ENCODE measurements around the gene ALDOA.
A peak's percentile ranks its signal among the peaks of the same experiment; 100 is the strongest.
"Not testable (repeated sequence)": the region's sequence is repeated elsewhere in the genome, so short reads cannot be mapped to it uniquely, and the experiment has no call there.

ALDOA gene

DNA sequence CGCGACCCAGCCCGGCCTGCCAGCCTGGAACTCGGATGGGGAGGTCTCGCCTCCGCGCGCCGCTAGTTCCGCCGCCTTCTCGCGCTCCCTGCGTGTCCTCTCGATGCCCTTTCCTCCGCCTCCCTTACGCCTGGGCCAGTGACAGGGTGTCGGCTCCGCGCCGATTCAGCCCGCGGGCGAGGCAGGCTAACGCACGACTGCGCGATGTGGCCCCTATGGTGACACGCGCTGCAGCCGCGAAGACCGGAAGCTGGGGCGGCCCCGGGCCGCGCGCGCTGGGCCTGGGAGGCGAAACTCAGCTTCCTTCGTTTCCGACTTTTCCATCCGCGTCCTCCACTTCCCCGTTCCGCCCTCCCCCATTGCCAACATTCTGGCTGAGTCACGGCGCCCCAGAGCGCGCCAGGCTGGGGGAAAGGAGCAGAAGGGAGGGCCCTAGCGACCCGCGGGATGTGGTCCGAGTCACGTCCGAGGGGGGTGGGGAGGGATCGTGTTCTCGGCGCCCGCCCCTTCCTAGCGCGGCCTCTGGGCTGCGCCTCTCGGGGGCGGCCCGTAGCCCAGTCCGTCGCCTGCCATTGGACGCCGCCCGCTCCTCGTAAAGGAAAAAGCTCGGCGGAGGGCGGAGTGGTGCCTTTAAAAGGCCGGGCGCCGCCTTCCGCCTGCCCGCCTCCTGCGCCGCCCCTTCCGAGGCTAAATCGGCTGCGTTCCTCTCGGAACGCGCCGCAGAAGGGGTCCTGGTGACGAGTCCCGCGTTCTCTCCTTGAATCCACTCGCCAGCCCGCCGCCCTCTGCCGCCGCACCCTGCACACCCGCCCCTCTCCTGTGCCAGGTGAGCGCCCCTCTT is at the start of gene ALDOA:
TSS of gene ALDOA (plus strand) at position 659 of the 841 bp plus-strand sequence. CDS start 1,138 bp downstream, outside the sequence.
- peak; percentile 93 for DNase-seq (ENCODE audit: low spot score)

DNA sequence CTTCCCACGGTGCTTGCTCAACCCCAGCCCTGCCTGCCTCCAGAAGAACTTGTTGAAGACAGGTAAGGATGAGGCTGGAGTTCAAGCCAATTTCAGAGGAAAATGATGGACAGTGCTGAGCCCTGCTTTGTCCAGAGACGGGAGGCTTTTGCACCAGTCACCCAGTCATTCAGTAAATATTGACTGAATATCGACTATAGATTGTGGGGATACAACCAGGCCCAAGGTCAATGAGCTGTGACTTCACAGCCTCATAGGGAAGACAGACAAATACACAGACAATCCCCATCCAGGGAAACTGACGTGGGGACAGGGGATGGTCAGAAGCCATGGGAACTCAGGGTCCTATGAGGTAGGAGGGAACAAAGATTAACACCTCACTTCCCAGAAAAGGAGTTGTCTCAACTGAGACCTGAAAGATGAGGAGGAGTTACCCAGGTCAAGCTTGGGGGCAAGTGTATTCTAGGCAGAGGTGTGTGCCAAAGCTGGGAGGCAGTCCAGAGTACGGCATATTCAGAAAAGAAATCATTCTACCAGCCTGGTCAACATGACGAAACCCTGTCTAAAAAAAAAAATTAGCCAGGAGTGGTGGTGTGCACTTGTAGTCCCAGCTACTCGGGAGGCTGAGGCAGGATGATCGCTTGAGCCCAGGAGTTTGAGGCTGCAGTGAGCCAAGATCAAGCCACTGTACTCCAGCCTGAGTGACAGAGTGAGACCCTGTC is 48.8 kb upstream of the ALDOA start:
- no peak for DNase-seq (ENCODE audit: low spot score)

DNA sequence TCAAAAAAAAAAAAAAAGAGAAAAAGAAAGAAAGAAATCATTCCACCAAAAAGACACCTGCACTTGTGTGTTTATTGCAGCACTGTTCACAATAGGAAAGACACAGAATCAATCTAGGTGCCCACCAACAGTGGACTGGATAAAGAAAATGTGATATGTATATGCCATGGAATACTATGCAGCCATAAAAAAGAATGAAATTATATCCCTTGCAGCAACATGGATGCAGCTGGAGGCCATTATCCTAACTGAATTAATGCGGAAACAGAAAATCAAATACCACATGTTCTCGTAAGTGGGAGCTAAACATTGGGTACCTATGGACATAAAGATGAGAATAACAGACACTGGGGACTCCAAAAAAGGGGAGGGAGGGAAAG is 48.3 kb upstream of the ALDOA start:
- DNase-seq (ENCODE audit: low spot score), result no peak

DNA sequence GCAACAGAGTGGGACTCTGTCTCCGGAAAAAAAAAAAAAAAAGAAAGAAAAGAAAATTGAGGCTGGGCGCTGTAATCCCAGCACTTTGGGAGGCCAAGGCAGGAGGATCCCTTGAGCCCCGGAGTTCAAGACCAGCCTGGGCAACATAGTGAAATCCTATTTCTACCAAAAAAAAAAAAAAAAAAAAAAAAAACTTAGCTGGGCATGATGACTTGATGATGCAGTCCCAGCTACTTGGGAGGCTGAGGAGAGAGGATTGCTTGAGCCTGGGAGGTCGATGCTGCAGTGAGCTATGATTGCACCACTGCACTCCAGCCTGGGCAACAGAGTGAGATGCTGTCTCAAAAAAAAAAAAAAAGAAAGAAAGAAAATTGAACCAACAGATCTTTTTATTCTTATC is 47.6 kb upstream of the ALDOA start:
- DNase-seq (ENCODE audit: low spot score), result not testable (repeated sequence)

DNA sequence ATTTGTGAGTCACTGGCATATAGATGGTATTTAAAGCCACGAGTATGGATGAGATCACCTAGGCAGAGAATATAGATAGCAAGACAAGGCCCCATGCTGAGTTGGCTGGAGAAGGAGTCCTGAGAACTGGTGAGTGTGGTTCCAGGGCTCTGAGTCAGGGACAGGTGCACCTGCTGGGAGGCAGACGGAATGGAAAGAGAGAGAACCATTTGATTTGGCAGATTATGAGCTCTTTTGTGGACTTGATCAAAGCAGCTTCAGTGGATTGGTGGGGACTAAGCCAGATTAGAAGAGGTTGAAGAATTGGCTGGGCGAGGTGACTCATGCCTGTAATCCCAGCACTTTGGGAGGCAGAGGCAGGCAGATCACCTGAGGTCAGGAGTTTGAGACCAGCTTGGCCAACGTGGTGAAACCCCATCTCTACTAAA is 46.8 kb upstream of the ALDOA start:
- no peak for DNase-seq (ENCODE audit: low spot score)

DNA sequence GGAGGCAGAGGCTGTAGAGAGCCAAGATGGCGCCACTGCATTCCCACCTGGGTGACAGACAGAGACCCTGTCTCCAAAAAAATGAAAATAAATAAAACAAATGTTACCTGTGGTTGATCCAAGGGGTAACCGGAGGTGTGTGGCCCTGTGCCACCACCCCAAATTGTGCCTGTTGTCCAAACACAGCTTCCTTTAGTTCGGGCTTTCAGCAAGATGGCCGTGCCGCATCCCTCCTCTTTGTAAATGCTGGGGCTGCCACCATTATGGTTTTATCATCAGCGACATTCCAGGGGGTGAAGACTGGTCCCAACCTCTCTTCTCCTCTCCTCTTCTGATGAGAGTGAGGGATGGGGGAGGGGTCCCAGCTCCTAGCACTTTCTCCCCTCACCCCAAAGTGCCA is 42.7 kb upstream of the ALDOA start, which contains the start of gene C16orf92:
TSS of gene C16orf92 (plus strand) at position 312 of the 400 bp plus-strand sequence. CDS start 143 bp downstream, outside the sequence.
- no peak for DNase-seq (ENCODE audit: low spot score)

DNA sequence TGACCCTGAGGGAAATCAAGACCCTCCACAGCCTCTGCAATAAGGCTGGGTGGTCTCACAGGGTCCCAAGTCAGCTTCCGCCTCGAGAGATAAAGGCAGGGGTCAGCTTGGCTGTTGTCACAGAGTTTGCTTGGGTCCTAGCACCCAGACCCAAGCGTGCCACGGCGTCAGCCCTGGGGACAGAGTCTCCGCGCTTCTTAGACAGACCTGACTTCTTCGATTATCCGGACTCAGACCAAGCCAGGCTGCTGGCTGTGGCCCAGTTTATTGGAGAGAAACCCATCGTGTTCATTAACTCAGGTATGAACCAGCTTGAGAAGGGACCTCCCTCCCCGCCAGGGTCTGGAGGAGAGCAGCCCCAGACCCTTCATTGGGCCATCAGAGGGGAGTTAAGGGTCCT is 42.0 kb upstream of the ALDOA start:
- no peak for DNase-seq (ENCODE audit: low spot score)

DNA sequence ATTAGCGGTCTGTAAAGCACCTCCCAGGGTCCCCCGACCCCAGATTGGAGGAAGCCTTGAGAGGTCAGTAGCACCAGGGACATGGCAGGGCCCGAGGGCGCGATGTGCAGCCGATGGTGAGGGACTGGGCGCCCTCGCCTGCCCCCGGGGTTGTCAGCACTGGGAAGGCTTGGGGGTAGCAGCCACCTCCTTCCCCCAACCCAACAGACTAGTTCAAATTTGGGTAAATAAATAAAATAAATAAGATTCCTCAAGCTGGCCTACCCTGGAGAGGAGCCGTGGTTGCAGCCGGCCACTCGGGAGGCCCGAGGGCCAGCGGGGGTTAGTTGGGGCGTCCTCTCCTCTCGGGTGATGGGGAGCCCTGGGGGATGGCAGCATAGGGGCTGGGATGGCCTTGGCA is 41.1 kb upstream of the ALDOA start:
- no peak for DNase-seq (ENCODE audit: low spot score)

DNA sequence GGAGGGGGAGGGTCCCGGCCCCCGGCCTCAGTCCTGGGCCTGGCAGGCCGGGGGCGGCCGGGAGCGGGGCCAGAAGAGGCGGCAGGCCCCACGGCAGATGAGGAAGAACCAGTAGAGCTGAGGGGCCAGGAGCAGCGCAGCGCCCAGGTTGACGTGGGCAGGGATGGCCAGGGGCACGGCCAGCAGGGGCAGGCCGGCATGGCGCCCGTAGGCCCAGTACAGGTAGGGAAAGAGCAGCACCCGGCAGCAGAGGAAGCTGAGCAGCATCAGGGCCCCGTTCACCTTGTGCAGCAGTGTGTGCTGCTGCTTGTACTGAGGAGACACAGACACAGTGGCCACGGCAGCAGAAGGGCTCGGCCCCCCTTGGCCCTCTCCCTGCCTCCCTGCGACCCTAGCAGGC is 40.4 kb upstream of the ALDOA start:
- DNase-seq (ENCODE audit: low spot score), result no peak

DNA sequence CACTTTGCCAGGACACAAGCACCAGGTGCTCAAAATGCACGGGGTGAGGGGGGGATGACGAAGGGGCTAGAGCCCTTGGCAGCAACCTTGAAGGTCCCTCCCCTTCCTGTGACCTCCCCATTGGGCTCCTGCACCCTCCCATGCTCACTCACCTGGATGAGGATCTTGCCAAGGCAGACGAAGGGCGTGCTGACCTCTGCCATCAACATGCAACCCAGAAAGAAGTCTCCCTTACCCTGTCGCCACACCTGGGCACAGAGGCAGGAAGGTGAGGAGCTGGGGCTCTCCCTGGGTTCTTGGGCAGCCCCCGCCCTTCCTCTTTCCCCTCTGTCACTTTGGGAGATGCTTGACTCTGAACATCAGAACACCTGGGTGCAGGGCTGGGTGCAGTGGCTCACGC is 40.0 kb upstream of the ALDOA start:
- no peak for DNase-seq (ENCODE audit: low spot score)

DNA sequence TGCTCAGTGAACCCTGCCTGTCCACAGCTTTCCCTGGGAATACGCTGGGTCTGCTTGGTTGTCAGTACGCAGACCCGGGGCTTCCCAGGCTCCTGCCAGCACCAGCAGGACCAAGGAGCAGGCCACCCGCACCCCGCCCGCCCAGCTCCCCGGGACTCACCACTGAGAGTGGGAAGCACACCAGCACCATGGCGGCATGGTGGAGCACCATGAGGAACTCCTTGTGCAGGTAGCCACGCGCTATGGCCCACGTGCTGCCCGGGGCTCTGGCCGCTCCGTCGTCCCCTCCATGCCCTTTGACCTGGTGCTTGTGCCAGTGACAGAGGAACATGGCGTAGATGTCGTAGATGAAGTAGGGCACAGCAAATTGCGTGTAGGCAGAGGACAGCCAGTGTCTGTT is 39.1 kb upstream of the ALDOA start:
- no peak for DNase-seq (ENCODE audit: low spot score)

DNA sequence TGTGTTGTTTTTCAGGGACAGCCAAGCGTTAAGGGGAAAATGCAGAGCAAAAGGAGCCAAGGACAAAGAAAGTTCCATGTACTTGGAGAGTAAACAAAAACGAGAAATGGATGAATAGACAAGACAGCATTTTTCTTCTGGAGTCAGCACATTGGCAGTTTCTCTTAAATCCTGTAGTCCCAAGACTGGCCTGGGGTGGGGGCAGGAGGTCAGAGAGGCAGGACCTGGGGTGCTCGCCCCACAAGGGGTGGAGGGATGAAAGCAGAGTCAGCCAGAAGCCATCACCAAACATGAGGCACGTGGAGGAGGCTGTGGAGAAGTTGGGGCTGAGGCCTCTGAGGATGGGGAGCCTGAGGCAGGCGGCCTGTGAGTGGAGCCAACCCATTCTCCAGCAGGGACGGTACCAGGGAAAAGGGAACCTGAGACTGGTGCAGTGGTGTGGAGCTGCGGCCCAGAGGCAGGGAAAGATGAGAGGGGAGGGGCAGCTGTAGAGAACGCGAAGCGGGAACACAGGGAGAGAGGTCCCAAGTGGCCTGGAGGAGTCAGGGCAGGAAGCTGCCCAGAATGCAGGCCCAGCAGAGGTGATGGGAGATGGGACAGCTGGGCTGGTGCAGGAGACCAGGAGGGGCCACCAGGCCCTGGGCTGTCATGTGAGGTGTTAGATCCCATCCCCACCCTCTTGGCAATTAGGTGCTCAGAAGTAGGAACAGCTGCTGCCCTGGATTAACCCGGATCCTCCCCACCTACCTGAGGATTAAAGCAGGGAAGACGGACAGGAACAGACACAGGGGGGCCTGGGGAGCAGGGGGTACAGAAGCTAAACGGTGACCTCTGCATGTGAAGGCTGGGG is 37.7 kb upstream of the ALDOA start:
- no peak for DNase-seq (ENCODE audit: low spot score)

DNA sequence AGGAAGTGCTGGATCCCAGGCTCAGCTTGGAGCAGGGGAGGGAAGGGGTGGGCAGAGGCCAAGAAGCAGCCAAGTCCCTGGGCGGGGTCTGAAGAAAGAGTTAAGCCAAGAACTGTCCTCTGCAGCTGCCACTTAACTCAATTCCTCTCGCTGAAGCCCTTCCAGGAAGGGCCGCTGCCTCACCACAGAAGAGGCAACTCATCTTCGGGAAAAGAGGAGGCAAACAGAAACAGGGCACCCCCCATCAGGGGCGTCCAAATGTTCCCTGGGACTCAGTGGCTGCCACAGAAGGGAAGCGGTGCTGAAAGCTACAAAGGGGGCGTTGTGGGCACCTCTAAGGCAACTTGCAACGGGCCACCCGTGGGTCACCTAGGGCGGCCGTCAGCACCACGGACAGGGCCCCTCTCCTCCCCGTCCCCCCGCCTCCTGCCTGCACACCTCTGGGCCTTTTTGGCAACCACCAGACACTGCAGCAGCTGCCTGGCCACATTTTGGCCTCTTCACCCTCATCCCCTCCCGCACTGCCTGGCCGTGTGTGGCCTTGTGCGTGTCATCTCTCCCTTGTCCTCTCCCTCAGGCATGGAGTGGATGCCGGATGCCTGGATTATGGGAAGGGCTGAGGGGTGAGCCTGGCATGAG is 37.0 kb upstream of the ALDOA start:
- DNase-seq (ENCODE audit: low spot score), result no peak

DNA sequence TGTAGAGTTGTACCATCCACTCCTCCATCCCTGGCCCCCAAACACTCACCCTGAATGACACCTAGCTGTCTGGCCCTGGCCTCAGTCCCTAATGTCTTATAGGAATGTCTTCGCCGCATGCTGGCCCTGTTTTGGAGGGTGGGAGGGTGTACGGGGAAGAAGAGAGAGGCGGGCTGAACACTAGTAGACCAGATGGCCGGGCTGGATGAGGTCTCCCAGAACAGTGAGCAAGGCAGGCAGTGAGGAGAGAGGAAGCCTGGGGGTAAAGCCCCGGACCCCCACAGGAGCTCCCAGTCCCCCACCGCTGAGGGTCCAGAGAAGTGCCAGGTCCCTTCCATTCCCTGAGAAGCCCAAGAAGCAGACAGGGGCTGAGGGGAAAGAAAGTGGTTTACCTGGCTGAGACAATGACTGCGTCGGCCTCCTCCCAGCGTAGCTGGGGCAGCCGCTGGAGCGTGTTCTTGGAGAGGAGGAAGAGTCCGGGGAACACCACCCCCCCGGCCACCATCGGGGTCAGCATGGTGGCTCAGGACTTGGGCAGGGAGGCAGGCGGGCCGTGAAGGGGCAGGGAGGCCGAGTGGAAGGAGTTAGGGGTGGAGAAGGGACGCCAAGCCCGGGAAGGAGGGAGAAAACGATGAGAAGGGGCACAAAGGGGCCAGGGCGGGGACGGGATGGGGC is 35.4 kb upstream of the ALDOA start:
- DNase-seq (ENCODE audit: low spot score), result no peak

DNA sequence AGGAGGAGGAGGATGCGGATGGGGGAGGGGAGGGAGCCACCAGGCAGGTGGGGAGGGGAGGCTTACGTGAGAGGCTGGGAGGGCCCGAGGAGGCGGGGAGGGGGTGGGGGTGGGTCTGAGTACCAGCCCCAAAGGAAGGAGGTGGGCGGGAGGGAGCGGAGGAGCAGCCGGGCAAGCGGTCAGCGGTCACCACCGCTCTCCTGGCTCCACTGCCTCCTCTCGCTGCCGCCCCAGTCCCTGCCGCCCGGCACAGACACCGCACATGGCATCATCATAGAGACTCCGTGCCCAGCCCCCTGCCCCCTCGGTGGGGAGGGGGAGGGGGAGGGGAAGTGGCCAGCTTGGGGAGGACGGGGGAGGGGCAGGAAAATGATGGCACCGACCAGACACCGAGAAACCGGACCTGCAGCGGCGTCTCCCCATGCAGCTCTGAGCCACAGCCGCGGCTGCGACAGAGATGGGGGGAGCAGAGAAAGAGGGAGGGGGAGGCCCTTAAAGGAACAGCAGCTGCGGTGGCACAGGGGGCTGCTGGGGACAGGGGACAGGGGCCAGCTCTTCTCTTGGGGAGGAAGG is 34.6 kb upstream of the ALDOA start, which contains the start of gene TLCD3B:
TSS of gene TLCD3B (minus strand) at position 431 of the 573 bp plus-strand sequence. CDS start 744 bp downstream, outside the sequence.
- no peak for DNase-seq (ENCODE audit: low spot score)

DNA sequence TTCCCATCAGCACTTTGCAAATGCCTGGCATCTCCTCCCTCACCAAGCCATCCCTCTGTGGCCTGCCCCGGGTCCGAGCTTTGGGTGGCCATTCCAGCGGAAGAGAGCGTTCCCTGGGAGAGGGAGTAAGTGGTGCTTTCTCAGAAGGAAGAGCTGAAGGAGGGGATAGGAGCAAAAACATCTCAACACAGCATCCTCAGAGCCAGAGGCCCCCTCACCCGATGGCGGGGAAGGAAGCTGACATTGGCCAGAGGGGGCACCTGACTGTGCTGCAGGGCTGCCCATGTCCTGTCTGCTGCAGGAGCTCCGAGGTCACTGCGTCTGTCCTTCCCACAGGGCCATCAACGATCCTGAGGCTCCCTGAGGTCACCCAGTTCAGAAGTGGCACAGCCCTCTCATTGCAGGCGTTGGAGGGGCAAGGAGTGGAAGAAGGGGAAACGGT is 34.1 kb upstream of the ALDOA start:
- no peak for DNase-seq (ENCODE audit: low spot score)

DNA sequence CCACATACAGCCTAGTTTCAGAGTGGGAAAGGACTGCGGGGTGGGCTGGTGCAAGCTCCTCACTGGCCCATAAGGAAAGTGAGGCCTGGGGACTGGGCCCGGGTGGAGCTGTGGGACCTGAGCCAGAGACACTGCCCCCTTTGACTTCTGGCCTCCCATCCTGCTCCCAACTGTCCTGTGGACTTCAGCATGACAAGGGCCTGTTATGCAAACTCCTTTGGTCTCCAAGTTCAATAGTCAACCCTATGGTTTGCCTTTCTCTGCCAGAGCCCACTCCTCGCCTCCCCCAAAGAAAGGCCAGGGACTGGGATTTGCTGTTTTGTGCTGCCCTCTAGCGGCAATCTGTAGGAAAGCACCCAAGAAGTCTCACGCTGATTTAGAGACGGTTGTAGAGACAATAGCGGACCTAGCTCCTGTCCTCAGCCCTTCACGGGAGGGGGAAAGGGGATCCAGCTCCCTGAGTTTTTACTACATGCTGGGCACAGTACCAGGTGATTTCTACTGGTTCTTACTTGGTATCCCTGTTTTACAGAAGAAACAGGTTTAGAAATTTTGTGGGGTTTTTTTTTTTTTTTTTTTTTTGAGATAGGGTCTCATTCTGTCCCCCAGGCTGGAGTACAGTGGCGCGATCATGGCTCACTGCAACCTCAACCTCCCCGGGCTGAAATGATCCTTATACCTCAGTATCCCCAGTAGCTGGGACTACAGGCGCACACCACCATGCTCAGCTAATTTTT is 33.3 kb upstream of the ALDOA start:
- DNase-seq (ENCODE audit: low spot score), result peak; percentile 72

DNA sequence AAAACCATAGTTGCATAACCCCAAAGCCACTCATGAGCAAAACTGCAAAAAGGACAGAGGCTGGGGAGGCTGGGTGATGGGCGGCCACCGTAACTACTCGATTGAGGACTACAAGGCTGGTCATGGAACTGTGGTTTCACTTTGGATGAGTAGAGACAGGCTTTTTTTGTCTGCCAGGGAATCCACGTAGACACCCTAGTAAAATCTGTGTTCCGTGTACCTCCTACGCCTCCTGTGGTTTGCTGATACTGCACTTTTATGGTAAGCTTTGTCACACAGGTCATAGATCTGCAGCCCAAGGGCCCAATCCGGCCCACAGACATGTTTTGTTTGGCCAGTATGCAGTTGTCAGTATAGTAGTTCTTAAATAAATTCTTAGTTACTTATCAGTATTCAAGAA is 32.3 kb upstream of the ALDOA start:
- no peak for DNase-seq (ENCODE audit: low spot score)

DNA sequence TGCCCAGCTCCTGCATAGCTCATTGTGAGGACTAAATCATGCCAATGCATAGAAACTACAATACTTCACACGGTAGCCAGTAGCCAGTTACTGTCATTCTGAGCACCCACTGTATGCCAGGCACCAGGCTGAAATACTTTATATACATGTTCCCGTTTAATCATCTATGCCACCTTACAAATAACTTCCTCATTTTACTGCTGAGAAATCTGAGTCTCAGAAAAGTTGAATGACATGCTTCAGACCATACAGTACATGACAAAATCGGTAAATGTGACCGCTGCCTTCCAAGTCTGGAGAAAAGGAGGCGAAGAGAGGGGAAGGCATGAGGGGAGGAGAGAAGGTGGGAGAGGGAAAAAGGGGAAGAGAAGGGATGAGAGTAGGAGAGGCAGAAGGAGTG is 25.3 kb upstream of the ALDOA start:
- DNase-seq (ENCODE audit: low spot score), result no peak

DNA sequence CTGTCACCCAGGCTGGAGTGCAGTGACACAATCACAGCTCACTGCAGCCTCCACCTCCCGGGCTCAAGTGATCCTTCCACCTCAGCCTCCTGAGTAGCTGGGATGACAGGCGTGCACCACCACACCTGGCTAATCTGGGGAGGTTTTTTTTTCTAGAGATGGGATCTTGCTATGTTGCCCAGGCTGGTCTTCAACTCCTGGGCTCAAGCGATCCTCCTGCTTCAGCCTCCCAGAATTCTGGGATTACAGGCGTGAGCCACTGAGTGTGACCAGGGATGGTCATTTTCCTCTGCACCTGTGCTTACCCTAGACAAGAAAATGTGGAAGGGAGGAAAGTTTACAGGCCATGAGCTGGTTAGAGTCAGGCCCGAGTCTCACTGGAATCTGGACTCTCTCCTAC is 24.9 kb upstream of the ALDOA start:
- not testable (repeated sequence) for DNase-seq (ENCODE audit: low spot score)

Measured in hematopoietic multipotent progenitor cell treated with erythropoietin and hydrocortisone succinate and interleukin-3 and kit ligand, for 15 days (in vitro differentiated cells).